HG02763 (cell line): ENCODE data around the gene ADAM10.
A peak's percentile ranks its signal among the peaks of the same experiment; 100 is the strongest.

Experiments
- ATAC-seq: cut with Tn5 transposase; IDR thresholded peaks from one replicate; pipeline ENCODE4 v1.9.1; 2021; ENCODE audit warnings: mild to moderate bottlenecking, moderate library complexity; ENCODE audit not compliant: unreplicated experiment

Gene ADAM10

DNA sequence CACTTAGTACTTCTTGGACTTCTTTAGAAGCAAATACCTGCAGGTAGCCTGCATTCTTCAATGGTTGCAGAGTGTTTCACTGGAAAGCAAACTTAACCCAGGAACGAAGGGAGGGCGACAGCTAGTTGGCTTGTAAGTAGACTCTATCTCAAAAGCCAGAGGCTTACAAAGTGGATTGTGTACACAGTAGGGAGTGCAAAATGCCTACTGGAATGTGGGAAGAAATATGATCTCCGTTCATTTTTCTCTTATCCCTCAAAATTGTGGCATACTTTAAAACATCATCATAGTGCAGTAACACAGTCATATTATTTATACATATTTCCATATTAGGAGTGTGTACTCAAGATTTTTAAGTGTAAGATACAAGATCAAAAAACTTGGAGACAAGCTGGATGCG lies 162.0 kb downstream of the ADAM10 start:
- no peak for ATAC-seq

GRCh38 chr15:58585693-58586443 lies 163.6 kb downstream of the ADAM10 start:
- ATAC-seq = peak; percentile 51

DNA sequence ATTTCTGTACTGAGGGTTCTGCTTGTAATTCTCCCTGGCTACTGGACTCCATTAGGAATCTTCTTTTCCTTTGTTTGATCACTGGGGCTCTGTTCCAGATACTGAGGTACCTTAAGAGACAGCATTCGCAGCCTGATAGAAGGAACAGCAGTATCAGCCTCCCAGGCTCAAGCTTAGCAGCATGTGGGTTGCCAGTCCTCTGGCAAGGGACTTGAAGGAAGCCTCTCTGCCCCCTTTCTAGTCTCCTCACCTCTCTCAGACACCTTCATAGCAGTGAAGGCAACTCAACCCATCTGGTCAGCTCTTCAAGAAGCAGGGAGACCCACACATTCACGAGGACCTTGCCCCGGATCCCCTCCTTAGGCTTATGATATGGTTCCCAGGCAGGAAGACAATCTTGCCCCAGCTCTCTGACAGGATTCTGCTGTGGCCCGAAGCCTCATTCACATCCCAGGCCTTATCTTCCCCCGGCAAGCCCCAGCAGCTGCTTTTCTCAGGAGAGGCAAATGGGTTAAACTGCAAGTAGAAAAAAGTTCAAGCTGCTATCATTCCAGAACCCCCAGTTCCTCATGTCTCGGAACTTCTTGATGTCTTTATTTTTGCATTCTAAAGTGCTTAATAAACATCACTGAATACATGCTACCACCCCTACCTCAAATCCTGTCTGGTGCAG lies 164.6 kb downstream of the ADAM10 start:
- ATAC-seq = no peak

DNA sequence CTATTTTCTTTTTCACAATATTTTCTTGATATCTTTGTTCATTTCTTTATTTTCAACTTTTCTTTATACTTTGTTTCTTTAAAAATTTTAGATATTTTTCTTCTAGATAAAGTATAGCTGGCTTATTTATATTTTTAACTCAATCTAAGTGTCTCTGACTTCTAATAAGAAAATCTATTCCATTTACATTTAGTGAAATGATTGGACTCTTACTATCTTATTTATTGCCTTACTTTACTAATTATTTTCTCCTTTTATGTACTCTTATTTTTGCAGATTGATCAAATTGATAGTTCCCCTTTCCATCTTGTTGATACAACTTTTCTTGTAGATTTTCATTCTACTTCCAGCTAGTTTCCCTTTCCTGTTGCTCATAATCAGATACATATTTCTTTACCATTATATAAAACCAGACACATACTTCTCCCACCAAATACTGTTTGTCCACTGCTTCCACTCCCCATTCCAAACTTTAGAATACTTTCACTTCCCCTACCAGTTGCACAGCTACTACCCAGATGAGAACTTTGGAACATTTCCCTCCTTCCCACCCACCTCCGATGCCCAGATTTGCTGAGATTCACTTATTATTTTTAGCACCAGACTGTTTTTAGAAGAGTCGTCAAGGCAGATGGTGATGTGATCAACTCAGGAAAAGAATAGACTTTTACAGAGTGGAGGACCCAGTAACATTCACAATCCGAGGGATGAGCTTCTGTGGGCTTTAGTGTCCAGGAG lies 166.2 kb downstream of the ADAM10 start:
- no peak for ATAC-seq

DNA sequence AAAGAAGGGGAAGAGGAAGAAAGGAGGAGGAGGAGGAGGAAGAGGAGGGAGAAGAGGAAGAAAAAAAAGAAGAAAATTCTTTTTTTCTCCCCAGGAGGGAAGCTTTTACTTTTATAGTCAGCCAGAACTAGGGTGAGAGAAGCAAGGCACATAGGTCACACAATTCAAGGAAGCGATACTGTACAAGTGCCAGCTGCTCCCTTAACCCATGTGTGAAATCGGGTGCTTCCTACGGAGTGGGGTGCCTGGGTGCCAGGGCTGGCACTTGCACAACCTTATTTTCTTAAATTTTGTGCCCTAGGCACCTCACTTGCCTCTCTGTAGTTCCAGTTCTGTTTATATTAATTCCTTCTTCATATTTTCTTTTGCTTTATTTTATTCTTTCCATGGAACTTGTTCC lies 167.3 kb downstream of the ADAM10 start:
- ATAC-seq = no peak

DNA sequence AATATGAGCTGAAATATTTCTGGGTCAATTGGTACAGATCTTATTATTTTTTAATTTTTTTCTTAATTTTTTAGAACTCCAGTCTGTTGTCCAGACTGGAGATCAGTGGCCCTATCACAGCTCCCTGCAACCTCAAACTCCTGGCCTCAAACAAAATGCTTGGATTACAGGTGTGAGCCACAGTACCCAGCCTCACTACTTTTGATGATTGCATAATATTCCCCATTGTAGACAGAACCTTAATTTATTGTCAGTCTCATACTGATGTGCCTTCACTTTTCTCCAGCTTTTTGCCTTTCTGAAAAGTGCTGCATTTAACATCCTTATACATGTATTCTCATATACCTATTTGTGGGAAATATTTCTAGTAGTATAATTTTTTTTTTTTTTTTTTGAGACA lies 172.8 kb downstream of the ADAM10 start:
- ATAC-seq = no peak

DNA sequence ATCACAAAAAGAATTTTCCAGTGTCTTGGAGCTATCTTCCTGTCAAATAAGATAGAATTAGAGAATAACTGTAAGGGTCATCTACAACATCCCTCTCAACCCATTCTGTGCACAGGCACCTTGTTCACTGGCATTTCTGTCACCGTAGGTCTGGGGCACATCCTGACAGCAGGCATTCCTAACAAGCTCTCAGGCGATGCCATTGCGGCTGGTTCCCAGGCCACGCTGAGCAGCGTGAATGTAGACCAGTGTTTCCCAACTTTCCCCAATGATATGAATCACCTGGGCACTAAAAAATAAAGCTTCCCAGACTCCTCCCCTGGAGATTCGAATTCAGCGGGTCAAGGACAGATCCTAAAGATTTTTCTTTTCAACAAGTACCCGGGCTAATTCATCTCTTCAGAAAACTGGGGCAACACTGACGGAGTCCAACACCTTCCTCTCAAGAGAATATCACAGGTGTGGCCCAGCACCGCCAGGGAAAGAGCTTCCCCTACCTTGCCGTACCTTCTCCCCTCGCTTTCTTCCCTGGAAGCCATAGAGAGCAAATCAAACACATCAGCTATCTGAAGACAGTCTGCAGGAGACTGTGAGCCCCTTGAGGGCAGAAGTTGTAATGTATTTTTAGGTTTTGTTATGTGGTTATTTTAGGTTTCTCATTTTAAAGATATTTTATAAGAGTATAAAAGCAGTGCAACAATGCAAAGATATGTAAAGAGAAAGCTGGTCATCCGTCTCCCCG lies 174.3 kb downstream of the ADAM10 start:
- ATAC-seq = no peak

- no peak for ATAC-seq
Measured at GRCh38 chr15:58574631-58575030, 174.9 kb downstream of the ADAM10 start.

GRCh38 chr15:58573270-58573669 lies 176.2 kb downstream of the ADAM10 start:
- ATAC-seq = no peak

DNA sequence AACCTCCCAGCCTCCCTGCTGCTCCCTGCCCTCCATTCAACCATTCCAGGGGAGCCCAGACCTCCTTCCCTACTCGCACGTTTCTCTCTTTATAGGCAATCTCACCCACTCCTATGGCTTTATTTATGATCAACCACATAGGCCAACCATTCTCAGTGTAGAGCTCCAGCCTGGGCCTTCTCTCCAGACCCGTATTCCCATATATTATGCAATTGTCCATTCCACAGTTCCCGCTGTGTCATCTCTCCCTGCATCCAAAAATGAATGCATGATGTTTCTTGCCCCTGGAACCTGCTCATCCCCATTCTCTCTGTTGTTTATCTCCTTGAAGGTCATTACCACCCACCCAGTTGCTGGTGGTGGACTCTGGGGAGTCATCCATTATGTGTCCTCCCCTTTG lies 177.0 kb downstream of the ADAM10 start:
- no peak for ATAC-seq

- no peak for ATAC-seq
Measured at GRCh38 chr15:58571491-58571890, 178.0 kb downstream of the ADAM10 start.

GRCh38 chr15:58569455-58569854 lies 180.1 kb downstream of the ADAM10 start:
- ATAC-seq = no peak

DNA sequence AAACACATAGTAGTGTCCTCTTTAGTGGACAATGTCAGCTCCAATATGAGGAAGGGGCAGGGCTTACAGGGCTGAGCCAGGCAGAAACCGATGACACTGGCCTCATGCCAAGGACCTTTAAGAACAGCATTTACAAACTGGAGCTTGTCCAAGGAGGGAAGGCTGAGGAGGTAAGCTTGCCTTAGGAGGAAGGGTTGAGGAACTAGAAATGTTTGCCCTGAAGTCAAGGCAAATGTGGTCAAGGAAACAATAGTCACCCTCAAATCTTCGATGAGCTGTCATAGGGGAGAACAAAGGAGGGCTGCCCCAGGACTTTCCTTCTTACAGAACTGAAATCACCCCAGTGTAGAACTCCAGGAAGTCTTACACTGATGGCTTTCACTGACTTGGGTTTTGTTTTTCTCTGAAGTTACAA lies 181.3 kb downstream of the ADAM10 start:
- no peak for ATAC-seq

GRCh38 chr15:58566029-58566428 lies 183.5 kb downstream of the ADAM10 start:
- ATAC-seq = no peak

- ATAC-seq = no peak
Measured at GRCh38 chr15:58565619-58566018, 183.9 kb downstream of the ADAM10 start.

GRCh38 chr15:58564981-58565380 lies 184.5 kb downstream of the ADAM10 start:
- no peak for ATAC-seq

- ATAC-seq = no peak
Measured at GRCh38 chr15:58562135-58562534, 187.4 kb downstream of the ADAM10 start.

- no peak for ATAC-seq
Measured at GRCh38 chr15:58561321-58561720, 188.2 kb downstream of the ADAM10 start.

DNA sequence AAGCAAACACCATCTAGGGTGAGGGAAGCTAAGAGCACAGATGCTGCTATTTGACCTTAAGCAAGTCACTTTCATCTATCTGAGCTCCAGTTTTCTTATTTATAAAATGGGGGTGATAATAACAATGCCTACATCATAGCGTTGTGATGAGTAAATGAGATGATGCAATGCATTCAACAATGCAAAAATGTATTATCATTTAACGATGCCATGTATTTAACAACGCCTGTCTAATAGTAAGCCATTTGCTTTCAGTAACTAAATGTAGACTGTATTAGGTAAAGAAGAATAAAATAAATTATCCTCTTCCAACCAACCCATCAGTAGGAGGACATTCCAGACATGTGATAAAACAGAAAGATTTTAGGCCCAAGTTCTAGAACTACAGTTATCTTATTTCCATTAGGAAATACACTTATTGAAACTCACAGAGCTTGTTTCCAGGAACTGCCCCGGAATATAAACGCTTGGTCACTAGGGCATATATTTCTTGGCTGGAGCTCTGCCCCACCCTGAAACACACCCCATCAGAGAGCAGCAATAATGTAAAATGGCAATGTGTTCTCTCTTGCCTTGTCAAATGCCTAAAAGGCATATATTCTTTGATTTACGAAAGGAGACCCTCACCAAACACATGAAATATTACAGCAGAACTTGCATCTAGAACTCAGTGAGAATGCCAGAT lies 189.5 kb downstream of the ADAM10 start:
- ATAC-seq = no peak

DNA sequence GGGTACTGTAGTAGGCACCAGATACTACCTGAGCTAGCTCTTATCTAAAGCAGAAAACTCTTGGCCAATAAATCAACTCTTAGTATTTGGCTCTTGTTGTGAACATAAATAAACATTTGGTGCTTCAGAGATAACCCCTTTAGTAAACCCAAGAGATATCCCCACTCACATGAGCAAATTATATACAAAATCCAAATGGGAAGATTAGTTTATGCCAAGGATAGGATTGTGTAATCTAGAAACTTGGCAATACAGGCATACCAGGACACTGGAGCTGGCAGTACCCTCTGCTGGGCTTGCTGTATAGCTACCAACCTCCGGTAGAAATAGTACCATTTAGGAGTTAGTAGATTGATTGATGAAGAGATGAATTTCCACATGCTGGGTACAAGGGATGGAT lies 190.7 kb downstream of the ADAM10 start:
- no peak for ATAC-seq

- ATAC-seq = no peak
Measured at GRCh38 chr15:58556541-58556940, 193.0 kb downstream of the ADAM10 start.
